GM18951 (cell line): Measurements from ENCODE around the gene FGG.
"Not testable (repeated sequence)": the region's sequence is repeated elsewhere in the genome, so short reads cannot be mapped to it uniquely, and the experiment has no call there.

Experiments used
- POLR2A ChIP-seq: IDR thresholded peaks from 4 replicates; pipeline ENCODE4 v1.6.1; 2011; ENCODE audit warnings: mild to moderate bottlenecking; ENCODE audit not compliant: insufficient read length, insufficient read depth; ENCODE audit errors: extremely low read depth
- in situ Hi-C: fragments of 300-500 bp; cut with MboI; formaldehyde crosslinking; loops from one replicate; pipeline ENCODE4 v1.12.0; 2022; ENCODE audit warnings: low sequenced_read_pairs, mixed read lengths, inconsistent platforms; ENCODE audit not compliant: unreplicated experiment

FGG gene

DNA sequence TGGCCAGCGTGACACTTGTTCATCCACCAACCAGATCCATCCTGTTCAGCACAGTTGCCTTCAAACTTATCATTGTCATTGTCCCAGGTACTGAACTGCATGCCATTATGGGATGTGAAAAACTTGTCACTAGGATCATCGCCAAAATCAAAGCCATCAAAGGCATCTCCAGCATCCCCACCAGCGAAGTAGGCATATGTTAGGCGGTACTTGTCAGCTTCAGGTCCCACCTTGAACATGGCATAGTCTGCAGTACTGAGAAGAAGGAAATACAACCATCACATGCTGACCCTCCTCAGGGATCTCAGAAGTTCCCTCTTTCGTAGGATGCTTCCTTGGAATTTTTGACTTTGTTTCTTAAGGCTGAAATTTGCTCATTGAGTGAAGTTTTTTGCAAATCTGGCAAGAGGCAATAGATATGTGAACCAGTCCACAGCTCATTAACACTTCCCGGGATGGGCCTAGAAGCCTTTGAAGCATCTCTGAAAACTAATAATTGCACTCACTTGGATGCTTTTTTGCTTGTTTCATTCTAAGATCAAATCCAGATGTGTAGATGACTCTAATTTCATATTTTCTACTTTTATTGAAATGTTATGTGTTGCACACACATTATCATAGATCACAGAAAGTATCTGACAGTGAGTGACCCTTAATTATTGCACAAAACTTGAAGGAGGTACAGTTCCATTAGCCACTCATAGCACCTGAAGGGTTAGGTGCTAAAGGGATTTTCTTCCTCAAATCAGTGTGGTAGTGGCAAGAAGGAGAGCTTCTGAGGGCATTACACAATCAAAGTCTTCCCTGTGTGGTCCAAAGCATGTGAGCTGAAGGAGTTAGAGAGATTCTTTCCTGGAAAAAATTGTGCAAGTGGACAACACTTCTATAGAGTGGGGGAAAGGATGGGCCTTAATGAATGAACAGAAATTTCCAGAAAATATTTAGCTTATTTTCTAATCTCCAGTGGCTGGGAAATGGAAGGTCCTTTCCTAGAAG lies 5.4 kb downstream of the FGG start:
- no peak for TF ChIP-seq POLR2A
- in situ Hi-C loops = no loop called here

- no peak for TF ChIP-seq POLR2A
- in situ Hi-C loops = no loop called here
These were observed 7.7 kb downstream of the FGG start for GRCh38 chr4:154604696-154605200.

DNA sequence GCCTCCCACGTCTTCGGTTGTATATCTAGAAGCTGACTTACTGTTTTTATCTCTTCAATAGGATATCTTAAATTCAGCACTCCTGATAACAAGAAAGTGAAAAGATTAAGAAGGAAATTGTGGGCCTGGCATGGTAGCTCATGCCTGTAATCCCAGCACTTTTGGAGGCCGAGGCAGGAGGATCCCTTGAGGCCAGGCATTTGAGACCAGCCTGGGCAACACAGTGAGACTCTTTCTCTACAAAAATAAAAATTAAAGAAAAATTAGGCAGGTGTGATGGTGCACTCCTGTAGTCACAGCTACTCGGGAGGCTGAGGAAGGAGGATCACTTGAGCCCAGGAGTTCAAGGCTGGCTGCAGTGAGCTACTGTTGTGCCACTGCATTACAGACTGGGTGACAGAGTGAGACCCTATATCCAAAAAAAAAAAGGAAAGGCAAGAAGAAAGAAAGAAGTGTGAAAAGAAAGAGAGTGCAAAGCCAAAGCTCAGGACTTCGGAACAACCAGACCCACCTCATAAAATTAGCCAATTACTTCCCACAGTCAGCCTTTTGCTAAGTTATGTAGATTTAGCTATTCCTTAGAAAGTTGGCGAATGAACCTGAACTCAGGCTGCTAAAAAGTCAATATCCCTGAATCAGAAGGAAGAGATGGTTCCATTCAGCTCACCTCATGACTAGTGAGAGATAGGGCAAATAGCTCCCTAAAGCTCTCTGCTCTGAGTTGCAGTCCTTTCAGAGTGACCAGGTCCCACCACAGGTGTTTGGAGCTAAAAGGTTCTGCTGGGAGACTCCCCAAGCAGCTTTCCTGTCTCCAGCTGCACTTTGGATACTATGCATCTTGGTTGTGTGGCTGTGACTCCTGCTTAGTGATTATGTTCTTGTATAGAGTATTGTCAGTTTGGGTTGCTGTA lies 9.2 kb downstream of the FGG start:
- in situ Hi-C loops = no loop called here
- TF ChIP-seq POLR2A = no peak

GRCh38 chr4:154602404-154603020 lies 9.9 kb downstream of the FGG start:
- in situ Hi-C loops = no loop called here
- TF ChIP-seq POLR2A = no peak

DNA sequence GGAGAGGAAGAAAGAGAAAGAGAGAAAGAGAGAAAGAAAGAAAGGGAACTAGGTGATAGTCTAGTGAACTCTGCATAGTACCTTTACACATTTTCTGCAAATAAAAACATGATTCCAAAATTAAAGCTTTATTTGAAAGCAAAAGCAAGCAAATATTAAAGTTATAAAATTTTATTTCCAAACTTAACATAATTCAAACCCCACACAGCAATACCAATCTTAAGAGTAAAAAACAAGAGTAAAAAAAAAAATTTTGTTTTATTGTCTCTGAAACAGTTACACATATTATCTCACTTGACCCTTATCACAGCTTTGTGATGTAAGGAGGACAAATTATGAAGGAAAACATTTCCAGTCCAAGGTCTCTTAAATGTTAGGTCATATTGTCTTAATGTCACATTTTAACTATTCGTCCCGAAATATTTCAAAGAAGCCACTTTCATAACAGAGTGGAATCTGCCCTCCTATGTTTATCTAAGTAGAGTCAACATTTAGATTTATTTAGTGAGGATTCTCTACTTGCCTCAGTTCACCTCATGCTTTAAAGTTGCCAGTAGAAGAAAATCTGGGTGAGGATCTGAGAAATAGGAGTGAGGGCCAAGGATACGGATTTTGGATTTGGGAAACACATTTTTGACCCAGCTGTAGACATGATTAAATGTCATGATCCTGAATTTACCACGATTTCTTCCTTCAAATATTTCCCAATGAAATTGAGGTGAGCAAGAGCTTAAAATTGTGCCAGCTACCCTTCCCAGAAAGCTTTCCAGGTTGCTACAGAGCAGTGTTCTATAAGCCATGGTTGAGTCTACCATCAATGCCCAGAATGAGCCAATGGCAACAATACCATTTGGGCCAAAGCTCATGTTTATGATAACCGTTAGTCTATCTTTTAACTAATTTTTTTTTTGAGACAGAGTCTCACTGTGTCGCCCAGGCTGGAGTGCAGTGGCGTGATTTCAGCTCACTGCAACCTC lies 14.4 kb downstream of the FGG start:
- in situ Hi-C loops = no loop called here
- no peak for TF ChIP-seq POLR2A

DNA sequence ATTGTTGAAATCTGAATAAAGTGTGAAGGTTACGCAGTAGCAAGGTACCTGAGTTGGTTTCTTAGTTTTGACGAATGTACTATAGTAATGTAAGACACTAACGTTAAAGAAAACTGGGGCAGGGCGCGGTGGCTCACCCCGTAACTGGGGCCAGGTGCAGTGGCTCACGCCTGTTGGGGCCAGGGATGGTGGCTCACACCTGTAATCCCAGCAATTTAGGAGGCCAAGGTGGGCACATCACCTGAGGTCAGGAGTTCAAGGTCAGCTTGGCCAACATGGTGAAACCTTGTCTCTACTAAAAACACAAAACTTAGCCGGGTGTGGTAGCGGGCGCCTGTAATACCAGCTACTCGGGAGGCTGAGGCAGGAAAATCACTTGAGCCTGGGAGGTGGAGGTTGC lies 15.2 kb downstream of the FGG start:
- in situ Hi-C loops = not testable (repeated sequence)

DNA sequence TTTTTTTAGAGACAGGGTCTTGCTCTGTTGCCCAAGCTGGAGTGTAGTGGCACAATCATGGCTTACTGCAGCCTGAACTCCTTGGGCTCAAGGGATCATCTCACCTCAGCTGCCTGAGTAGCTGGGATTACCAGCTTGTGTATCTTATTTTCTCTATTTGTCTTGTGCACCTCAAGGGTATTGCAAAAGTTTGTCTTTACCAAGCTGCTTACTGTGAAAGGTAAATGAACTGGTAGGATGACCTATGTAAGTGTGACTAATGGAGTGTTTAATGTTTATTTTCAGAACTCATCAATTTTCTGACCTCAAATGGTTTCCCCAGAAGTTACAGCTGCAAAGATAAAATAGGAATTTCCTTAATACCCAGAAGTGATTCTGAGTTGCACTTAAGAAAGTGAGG lies 16.6 kb downstream of the FGG start:
- no peak for TF ChIP-seq POLR2A
- in situ Hi-C loops = no loop called here

GRCh38 chr4:154594343-154594742 lies 18.1 kb downstream of the FGG start:
- in situ Hi-C loops = not testable (repeated sequence)

DNA sequence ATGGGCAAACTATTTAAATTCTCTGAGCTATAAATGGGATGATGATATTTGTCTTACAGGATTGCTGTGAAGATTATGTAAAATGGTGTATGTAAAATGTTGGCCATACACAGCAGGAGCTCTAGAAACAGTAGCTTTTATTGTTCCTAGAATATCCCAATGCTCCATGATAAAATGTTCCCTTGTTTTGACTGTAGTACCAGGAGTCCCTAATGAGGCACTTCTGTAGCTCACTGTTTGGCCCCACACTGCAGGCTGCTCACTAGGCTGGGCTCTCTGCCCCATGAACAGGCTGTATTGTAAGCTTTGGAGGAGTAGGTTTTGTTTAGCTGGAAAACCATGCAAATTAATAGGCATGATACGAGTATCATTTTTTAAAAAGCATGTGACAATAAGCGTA lies 18.6 kb downstream of the FGG start:
- in situ Hi-C loops = no loop called here
- TF ChIP-seq POLR2A = no peak

DNA sequence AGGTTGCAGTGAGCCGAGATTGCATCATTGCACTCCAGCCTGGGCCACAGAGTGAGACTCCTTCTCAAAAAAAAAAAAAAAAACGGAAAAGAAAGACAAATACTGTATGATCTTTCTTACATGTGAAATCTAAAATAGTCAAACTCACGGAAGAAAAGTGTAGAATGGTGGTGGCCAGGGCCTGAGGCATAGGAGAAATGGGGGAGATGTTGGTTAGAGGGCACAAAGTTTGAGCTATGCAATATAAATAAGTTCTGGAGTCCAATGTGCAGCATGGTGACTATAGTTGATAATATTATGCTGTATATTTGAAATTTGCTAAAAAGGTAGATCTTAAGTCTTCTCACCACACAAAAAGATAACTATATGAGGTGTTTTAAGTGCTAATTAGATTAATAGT lies 20.6 kb downstream of the FGG start:
- no peak for TF ChIP-seq POLR2A
- in situ Hi-C loops = no loop called here

DNA sequence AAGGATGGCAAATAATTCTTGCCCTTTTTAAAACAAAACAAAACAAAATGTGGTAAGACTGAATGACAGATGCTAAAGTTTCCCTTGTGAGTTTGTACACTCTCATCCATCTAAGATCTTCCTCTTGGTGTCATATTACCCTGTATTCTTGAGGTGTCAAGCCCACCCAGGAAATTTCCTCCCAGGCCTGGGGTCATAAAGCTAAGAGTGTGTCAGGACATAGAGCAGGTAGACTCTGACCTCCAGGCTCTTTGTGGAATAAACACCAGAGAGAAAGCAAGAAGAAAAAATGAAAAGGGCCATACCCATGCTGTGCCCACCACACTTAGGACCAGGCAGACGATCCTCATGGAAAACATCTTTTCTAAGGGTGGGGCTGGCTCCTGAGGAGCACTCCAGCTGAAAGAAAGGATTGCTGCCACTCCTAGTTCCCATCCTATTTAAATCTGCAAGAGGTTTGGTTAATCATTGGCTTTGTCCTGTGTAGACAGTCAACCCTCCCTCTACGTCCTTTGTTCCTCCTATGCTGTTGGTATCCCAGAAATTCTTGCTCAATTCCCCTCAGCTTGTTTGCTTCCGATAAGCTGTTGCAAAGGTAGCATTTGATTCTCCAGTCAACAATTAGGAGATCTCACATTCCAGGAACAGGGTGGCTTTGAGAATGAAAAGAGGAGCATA lies 22.0 kb downstream of the FGG start, which contains the start of gene FGA:
FGA (minus strand) TSS at position 414 of the 678 bp plus-strand sequence; CDS start at position 359, 55 bp downstream.
- no peak for TF ChIP-seq POLR2A
- in situ Hi-C loops = no loop called here

DNA sequence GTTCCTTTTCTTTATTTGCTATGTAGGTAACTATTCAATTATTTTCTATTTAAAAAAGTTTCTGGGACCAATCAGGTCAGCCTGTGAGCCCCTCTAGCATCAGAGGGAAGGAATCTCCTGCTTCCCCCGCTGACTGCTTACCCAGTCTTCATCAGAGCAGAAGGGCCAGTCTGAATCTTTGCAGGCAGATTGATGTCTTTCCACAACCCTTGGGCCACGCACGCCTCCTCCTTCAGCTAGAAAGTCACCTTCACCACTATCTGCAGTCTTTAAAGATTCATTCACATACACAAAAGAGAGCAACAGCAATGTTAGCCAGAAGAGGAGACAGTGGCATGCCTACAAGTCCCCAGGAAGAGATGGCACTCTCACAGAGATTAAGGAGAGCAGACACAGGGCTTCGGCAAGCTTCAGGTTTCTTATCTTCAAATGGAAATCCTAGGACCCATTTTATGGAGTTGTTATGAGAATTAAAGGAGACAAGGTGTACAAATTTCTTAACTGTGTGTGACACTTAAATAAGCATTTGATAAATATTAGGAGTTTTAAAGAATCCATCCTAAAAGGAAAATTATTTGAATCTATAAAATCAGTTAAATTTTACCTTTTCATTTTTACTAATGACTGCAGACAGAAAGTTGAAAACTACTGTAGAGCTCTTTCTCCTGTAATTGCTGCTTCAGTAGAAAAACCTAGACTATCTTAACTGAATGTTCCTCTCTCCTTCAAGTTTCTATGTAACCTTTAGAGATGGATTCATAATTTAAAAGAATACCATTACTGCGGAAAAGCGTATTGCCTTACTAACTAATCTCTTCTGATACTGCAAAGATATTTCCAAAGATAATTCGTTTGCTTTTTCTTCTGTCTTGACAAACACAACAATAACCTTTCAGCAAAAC lies 22.9 kb downstream of the FGG start:
- in situ Hi-C loops = no loop called here

More for the DNA sequence above, 22.9 kb downstream of the FGG start:
- TF ChIP-seq POLR2A = no peak
